Measurements from ENCODE around the gene ZDHHC17.

ZDHHC17 gene

GRCh38 chr12:76763746-76764675 is at the start of gene ZDHHC17:
Gene ZDHHC17, plus strand, starts transcription at chr12:76764115. Its CDS starts 122 bp downstream, at chr12:76764237.
- no peaks in the 10 kb centered on the region for H3K9me2 ChIP-seq (replicated peaks; ENCODE audit: insufficient read depth, low read length)
- H3K4me3 ChIP-seq (ENCODE audit: low read length), result peak within 1 kb of the TSS; percentile 84
- H4K20me1 ChIP-seq (ENCODE audit: insufficient read depth, low read length), result no peaks in the 10 kb centered on the region
- DNase-seq, result peak; percentile 95
- no peaks in the 10 kb centered on the region for H3K9me3 ChIP-seq (replicated peaks; ENCODE audit: insufficient read depth, low read length)
- peaks cover 8% of the 10 kb centered on the region for H3K4me1 ChIP-seq (ENCODE audit: low read length)
- no peaks in the 10 kb centered on the region for H3K36me3 ChIP-seq (replicated peaks; ENCODE audit: insufficient read depth, low read length)
- peaks cover 45% of the 10 kb centered on the region for H3K79me2 ChIP-seq (ENCODE audit: low read length)
- peaks cover 16% of the 10 kb centered on the region; the same call in 1 of the 2 replicates for H3F3A ChIP-seq (ENCODE audit: insufficient read depth, low read length)
- H3K4me2 ChIP-seq (ENCODE audit: low read depth, low read length), result peak within 1 kb of the TSS; percentile 89
- H2AFZ ChIP-seq (ENCODE audit: low read length), result peak within 1 kb of the TSS; percentile 95
- no peak for TF ChIP-seq EZH2 (optimal IDR thresholded peaks at IDR 0.05; ENCODE audit: low read depth, low read length)
- TF ChIP-seq CTCF (IDR thresholded peaks at IDR 0.05; ENCODE audit: low read length), result no peak
- no peak for TF ChIP-seq EZH2phosphoT487 (IDR thresholded peaks at IDR 0.05; ENCODE audit: low read length)
- H3K27ac ChIP-seq (ENCODE audit: low read length), result peak within 1 kb of the TSS; percentile 90
- H3K27me3 ChIP-seq (replicated peaks; ENCODE audit: insufficient read depth, low read length), result no peaks in the 10 kb centered on the region
- peak within 1 kb of the TSS; percentile 88 for H3K9ac ChIP-seq (ENCODE audit: low read length)

- Histone ChIP-seq H3K9me3 (replicated peaks; ENCODE audit: insufficient read depth, low read length) (no peaks in the 10 kb centered on the region), H3F3A (ENCODE audit: insufficient read depth, low read length) (no peaks in the 10 kb centered on the region), H3K4me3 (ENCODE audit: low read length) (no peak overlapping the region), H3K9ac (ENCODE audit: low read length) (no peak overlapping the region), H4K20me1 (ENCODE audit: insufficient read depth, low read length) (no peaks in the 10 kb centered on the region), H2AFZ (ENCODE audit: low read length) (no peak overlapping the region), H3K36me3 (replicated peaks; ENCODE audit: insufficient read depth, low read length) (no peaks in the 10 kb centered on the region), H3K79me2 (ENCODE audit: low read length) (no peaks in the 10 kb centered on the region), H3K4me2 (ENCODE audit: low read depth, low read length) (no peak overlapping the region), H3K27ac (ENCODE audit: low read length) (no peak overlapping the region), H3K27me3 (replicated peaks; ENCODE audit: insufficient read depth, low read length) (no peaks in the 10 kb centered on the region), H3K4me1 (ENCODE audit: low read length) (no peaks in the 10 kb centered on the region), H3K9me2 (replicated peaks; ENCODE audit: insufficient read depth, low read length) (no peaks in the 10 kb centered on the region)
- DNase-seq, result no peak
- TF ChIP-seq EZH2 (optimal IDR thresholded peaks at IDR 0.05; ENCODE audit: low read depth, low read length), result no peak
- no peak for TF ChIP-seq EZH2phosphoT487 (IDR thresholded peaks at IDR 0.05; ENCODE audit: low read length)
- no peak for TF ChIP-seq CTCF (IDR thresholded peaks at IDR 0.05; ENCODE audit: low read length)
Observed at GRCh38 chr12:76714415-76714814, 49.5 kb upstream of the ZDHHC17 start.

- H3K4me2 ChIP-seq (ENCODE audit: low read depth, low read length), result no peak overlapping the region
- H3K9ac ChIP-seq (ENCODE audit: low read length), result no peak overlapping the region
- DNase-seq, result no peak
- TF ChIP-seq EZH2 (optimal IDR thresholded peaks at IDR 0.05; ENCODE audit: low read depth, low read length), result no peak
- no peak for TF ChIP-seq CTCF (IDR thresholded peaks at IDR 0.05; ENCODE audit: low read length)
- TF ChIP-seq EZH2phosphoT487 (IDR thresholded peaks at IDR 0.05; ENCODE audit: low read length), result no peak
- H4K20me1 ChIP-seq (ENCODE audit: insufficient read depth, low read length), result no peaks in the 10 kb centered on the region
- no peaks in the 10 kb centered on the region for H3K79me2 ChIP-seq (ENCODE audit: low read length)
- no peaks in the 10 kb centered on the region for H3F3A ChIP-seq (ENCODE audit: insufficient read depth, low read length)
- no peaks in the 10 kb centered on the region for H3K9me3 ChIP-seq (replicated peaks; ENCODE audit: insufficient read depth, low read length)
- H3K9me2 ChIP-seq (replicated peaks; ENCODE audit: insufficient read depth, low read length), result no peaks in the 10 kb centered on the region
- H3K4me1 ChIP-seq (ENCODE audit: low read length), result no peaks in the 10 kb centered on the region
- no peaks in the 10 kb centered on the region for H3K36me3 ChIP-seq (replicated peaks; ENCODE audit: insufficient read depth, low read length)
- no peaks in the 10 kb centered on the region for H3K27me3 ChIP-seq (replicated peaks; ENCODE audit: insufficient read depth, low read length)
- H2AFZ ChIP-seq (ENCODE audit: low read length), result no peak overlapping the region
- no peak overlapping the region for H3K4me3 ChIP-seq (ENCODE audit: low read length)
- H3K27ac ChIP-seq (ENCODE audit: low read length), result no peak overlapping the region
Observed at GRCh38 chr12:76714861-76715260, 49.1 kb upstream of the ZDHHC17 start.
